Rectal smooth muscle tissue (tissue), 1 donor: ENCODE measurements around the gene LGI4.

Experiments
- H3K27ac ChIP-seq: one replicate; pipeline ENCODE4 v1.7.0; 2013; ENCODE audit warnings: low read depth, low read length, inconsistent platforms
- H3K27me3 ChIP-seq: one replicate; pipeline ENCODE4 v1.7.0; 2013; ENCODE audit warnings: low read length; ENCODE audit not compliant: control insufficient read depth, insufficient read depth
- H3K36me3 ChIP-seq: one replicate; pipeline ENCODE4 v1.7.0; 2013; ENCODE audit warnings: low read length; ENCODE audit not compliant: control insufficient read depth, insufficient read depth
- H3K4me1 ChIP-seq: one replicate; pipeline ENCODE4 v1.7.0; 2013; ENCODE audit warnings: low read length; ENCODE audit not compliant: control insufficient read depth, insufficient read depth
- H3K4me3 ChIP-seq: one replicate; pipeline ENCODE4 v1.7.0; 2013; ENCODE audit warnings: low read length
- H3K9ac ChIP-seq: one replicate; pipeline ENCODE4 v1.7.0; 2013; ENCODE audit warnings: low read length

The LGI4 gene

DNA sequence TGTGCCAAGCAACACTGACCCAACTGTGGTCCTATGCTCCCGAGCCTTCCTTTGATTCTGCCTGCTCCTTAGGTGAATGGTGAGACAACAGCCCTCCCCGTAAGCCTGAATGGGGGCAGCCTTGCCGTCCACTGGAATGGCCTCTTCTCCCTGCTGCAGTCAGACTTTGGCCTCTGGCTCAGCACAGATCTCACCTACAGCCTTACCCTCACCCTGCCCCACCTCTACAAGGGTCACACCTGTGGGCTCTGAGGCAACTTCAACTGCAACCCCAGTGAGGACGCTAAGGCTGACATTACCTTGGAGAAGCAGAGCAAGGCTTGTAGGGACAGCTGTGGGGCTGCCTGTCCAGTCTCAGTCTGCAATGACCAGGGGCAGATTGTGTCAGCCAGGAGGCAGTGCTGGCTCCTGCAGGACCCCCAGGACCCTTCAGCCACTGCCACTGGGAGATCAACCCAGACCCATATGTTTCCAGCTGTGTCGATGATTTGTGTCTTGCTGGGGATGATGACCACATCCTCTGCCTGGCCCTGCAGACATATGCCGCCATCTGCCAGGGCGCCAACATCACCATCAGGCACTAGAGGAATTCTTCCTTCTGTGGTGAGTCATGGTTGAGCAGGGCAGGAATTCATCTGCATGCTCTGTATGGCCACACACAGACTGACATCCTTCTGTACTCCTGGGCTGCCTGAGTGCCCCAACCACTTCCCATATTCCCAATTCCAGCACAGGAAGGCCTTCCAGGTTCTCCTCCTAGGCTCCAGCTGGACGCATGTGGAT, 46.5 kb downstream of the LGI4 start:
- no peak overlapping the region for H3K9ac ChIP-seq

DNA sequence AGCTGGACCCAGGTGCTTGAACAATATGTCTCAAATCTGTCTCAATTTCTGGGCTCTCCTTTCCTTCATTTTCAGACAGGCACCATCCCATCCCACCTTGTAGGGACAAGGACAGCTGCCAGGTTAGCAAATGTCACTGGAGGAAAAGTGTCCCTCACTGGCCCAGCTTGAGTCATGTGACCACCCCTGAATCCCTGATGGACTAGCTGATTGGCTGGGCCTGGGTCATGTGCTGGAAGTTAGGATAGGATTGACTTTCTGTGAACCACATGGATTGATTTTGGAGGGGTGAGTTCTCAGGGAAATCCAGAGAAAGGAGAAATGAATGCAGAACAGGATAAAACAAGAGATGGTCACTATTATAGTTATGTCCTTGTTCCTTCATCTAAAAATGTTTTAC, 47.5 kb downstream of the LGI4 start:
- Histone ChIP-seq H3K27me3 (no peaks in the 10 kb centered on the region), H3K36me3 (no peaks in the 10 kb centered on the region), H3K4me1 (no peaks in the 10 kb centered on the region), H3K27ac (no peak overlapping the region), H3K9ac (no peak overlapping the region), H3K4me3 (no peak overlapping the region)

More for the DNA sequence above, 46.5 kb downstream of the LGI4 start:
- Histone ChIP-seq H3K27ac (no peak overlapping the region), H3K27me3 (no peaks in the 10 kb centered on the region), H3K4me3 (no peak overlapping the region), H3K36me3 (no peaks in the 10 kb centered on the region), H3K4me1 (no peaks in the 10 kb centered on the region)

DNA sequence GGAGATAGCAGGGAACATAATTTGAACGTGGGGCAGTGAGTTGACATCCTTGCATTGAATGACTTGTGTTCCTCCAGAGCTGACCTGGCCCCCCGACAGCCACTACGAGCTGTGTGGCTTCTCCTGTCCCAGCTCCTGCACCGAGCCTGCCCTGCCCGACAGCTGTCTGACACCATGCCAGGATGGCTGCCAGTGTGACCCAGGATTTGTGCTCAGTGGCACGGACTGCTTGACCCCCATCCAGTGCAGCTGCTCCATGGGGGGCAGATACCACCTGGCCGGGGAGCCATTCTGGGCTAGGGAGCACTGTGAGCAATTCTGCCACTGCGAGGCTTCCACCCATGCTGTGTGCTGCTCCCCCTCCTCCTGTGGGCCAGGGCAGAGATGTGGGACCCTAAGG, 48.4 kb downstream of the LGI4 start:
- no peaks in the 10 kb centered on the region for H3K27me3 ChIP-seq
- H3K4me3 ChIP-seq: no peak overlapping the region
- H3K36me3 ChIP-seq: no peaks in the 10 kb centered on the region

DNA sequence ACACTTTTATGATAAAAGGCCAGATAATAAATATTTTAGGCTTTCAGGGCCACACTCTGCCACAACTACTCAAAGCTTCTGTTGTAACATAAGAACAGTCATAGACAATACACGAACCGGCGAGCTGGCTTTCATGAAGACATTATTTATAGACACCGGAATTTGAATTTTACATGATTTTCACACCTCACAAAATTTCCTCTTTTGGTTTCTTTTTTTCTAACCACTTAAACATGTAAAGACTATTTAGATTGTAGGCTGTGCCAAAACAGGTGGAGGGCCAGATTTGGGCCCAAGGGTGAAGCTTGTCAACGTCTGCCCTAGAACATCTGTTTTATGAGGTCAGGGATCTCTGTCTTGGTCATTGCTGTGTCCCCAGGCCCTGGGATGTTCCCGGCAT, 48.9 kb downstream of the LGI4 start:
- no peak overlapping the region for H3K27ac ChIP-seq
- no peak overlapping the region for H3K4me3 ChIP-seq
- H3K27me3 ChIP-seq: no peaks in the 10 kb centered on the region
- H3K36me3 ChIP-seq: no peaks in the 10 kb centered on the region
- no peaks in the 10 kb centered on the region for H3K4me1 ChIP-seq
- H3K9ac ChIP-seq: no peak overlapping the region

More for the DNA sequence above, 48.4 kb downstream of the LGI4 start:
- no peak overlapping the region for H3K9ac ChIP-seq
- no peaks in the 10 kb centered on the region for H3K4me1 ChIP-seq
- no peak overlapping the region for H3K27ac ChIP-seq

DNA sequence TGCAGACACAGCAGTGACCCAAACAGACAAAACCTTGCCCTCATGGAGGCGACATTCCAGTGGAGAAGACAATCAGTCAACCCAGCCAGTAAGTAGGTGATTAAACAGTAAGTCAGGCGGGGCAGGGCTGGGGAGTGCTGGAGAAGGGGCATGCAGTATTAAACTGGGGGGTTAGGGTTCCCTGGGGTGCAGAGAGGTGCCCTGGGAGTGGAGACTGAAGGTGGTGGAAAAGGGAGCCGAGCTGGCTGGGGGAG, 50.4 kb downstream of the LGI4 start:
- H3K4me1 ChIP-seq: no peaks in the 10 kb centered on the region
- no peak overlapping the region for H3K27ac ChIP-seq
- no peak overlapping the region for H3K9ac ChIP-seq

DNA sequence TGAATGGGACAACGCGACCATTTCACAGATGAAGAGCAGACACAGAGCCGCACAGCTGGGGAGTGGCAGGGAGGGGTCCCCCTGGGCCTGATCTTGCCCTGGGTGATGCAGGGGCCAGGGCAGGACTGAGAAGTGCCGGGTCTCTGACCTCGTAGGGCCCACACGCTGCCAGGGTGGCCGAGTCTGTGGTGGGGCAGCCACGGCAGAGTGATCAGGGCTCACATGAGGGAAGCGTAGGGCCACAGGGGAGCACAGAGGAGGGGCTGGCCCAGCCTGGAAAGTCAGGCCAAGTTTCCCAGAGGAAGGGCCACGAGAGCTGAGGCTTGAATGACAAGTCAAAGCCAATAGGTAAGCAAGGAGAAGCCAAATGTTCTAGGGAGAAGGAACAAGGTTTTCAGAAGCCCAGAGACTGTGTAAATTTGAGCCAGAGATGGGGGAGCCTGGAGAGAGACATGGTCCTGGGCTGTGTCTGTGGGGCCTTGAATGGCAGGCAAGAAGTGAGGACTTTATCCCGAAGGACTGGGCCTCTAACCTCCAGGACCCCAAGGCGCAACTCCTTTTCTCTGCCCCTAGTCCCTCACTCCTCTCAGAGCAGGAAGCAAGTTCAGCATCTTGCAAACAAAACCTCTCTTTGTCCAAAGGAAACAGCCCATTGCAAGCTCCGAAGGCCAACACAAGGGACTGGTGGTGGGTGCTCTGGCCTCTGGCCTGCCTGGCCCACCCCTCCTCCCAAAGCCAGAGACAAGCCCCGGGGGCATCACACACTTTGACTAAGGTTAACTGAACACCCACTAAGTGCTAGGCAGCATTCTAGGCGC, 51.0 kb downstream of the LGI4 start:
- Histone ChIP-seq H3K36me3 (no peaks in the 10 kb centered on the region), H3K4me1 (no peaks in the 10 kb centered on the region), H3K9ac (no peak overlapping the region), H3K4me3 (no peak overlapping the region), H3K27me3 (no peaks in the 10 kb centered on the region), H3K27ac (no peak overlapping the region)

More for the DNA sequence above, 50.4 kb downstream of the LGI4 start:
- H3K4me3 ChIP-seq: no peak overlapping the region
- no peaks in the 10 kb centered on the region for H3K36me3 ChIP-seq
- H3K27me3 ChIP-seq: no peaks in the 10 kb centered on the region

DNA sequence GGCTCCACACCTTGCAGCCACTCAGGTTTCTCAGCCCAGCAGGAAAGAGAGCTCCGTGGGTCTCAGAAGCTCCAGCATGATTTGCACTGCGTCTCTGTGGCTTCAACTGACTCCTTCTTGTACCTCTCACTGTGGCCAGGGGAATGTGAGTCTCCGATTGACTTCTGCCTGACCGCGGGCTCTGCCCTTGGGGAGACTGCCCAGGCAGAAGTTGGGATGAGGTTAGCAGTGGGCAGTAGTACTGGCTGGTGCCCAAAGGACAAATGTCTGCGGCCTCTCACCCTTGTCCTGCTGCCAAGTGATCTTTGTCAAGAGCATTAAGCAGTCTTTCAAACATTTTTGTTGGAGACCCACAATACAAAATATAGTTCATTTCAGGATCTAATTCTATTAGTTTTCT, 53.7 kb downstream of the LGI4 start:
- Histone ChIP-seq H3K36me3 (no peaks in the 10 kb centered on the region), H3K9ac (no peak overlapping the region), H3K27ac (no peak overlapping the region)

DNA sequence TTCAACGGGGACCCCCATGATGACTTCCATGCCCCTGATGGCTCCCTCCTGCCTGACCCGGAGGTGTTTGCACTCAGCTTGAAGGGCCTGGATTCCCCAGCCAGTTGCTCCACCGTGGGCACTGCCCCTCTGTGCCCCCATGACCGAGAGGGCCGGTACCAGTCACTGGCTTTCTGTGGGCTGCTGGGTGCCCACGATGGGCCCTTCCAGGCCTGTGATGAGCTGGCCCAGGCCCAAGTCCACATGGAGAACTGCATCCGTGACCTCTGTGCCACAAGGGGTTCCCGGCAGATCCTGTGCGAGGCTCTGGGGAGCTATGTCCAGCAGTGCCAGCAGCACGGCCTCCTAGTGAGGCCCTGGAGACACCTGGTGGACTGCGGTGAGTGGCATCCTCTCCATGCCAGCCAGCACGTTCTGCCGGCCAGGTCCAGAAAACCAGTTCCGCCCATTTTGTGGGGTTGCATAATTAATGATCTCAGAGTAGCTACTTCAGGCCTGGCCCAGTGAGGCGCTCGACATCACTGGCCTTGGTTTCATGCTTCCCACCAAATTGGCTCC, 54.2 kb downstream of the LGI4 start:
- H3K9ac ChIP-seq: no peak overlapping the region
- no peaks in the 10 kb centered on the region for H3K4me1 ChIP-seq
- no peak overlapping the region for H3K4me3 ChIP-seq
- H3K27me3 ChIP-seq: no peaks in the 10 kb centered on the region
- H3K27ac ChIP-seq: no peak overlapping the region
- H3K36me3 ChIP-seq: no peaks in the 10 kb centered on the region

More for the DNA sequence above, 53.7 kb downstream of the LGI4 start:
- Histone ChIP-seq H3K4me1 (no peaks in the 10 kb centered on the region), H3K4me3 (no peak overlapping the region), H3K27me3 (no peaks in the 10 kb centered on the region)

DNA sequence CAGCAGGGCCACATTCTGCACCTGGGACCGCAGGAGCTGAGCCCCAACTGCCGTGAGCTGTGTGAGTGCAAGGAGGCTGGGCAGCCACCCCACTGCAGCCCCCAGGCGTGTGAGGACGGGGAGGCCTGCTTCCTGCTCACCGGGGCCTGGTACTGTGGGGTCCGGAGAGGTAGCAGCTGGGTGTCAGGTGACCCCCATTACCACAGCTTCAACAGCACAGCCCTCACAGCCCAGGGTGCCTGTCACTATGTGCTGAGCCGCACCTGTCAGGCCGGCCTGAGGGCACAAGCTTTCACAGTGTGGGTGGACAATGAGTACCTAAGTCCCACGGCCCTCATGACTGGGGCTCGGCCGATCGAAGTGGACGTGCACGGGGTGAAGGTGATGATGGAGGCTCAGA, 55.0 kb downstream of the LGI4 start:
- H3K27ac ChIP-seq: no peak overlapping the region

DNA sequence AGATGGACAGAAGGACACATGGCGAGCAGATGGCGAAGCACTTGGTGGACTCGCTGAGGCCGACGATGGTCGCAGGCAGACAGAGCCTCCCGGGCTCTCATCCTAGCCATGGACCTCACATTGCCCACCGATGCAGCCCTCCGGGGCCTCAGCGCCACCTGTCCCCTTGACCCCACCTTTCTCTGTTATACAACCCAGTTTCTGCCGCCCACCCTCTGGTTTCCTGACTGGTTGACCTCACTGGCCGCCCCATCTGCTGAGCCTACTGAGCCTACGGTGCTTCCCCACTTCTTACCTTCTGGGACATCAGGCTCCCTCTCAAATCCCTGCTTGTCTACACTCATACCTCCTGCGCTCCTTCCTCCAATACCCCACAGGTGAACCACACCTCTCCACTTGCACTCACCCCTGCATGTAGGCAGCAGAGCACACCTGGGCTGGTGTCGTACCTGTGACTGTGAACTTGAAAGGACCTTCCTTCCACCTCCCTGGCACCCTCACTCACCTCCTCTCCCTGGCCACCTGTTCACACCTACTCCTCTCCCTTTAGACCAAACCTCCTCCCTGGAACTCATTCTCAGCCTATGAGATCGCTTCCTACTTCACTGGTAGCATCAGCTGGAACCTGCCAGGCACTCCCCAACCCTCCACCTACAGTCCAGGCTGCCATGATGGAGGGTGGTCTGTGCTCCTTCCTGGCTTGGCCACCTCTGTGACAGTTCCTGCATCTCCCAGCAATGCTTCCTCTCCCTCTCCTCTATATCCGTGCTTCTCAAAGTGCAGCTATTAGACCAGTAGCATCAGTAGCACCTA, 57.2 kb downstream of the LGI4 start:
- Histone ChIP-seq H3K27ac (no peak overlapping the region), H3K4me3 (no peak overlapping the region)

More for the DNA sequence above, 55.0 kb downstream of the LGI4 start:
- Histone ChIP-seq H3K36me3 (no peaks in the 10 kb centered on the region), H3K9ac (no peak overlapping the region), H3K4me1 (no peaks in the 10 kb centered on the region), H3K4me3 (no peak overlapping the region), H3K27me3 (no peaks in the 10 kb centered on the region)

DNA sequence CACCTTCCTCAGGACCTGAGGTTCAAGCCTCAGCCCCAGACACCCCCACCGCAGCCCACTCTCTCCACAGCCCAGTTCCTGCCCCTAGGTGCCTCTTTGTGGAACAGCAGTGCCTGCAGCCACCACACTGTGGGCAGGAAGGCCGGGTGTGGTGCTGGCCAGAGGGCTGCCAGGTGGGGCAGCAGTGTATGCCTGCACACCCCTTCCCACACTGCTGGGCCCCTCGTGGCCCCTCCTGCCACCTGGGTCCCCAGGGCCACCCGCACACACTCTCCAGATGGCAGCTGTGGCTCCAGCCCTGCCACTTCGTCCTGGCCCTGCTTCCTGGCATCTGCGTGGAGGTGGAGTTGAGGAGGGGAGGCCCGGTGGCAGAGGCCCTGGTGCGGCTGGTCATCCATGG, 58.2 kb downstream of the LGI4 start:
- Histone ChIP-seq H3K4me3 (no peak overlapping the region), H3K27ac (no peak overlapping the region), H3K27me3 (no peaks in the 10 kb centered on the region), H3K9ac (no peak overlapping the region), H3K4me1 (no peaks in the 10 kb centered on the region), H3K36me3 (no peaks in the 10 kb centered on the region)

More for the DNA sequence above, 57.2 kb downstream of the LGI4 start:
- Histone ChIP-seq H3K4me1 (no peaks in the 10 kb centered on the region), H3K36me3 (no peaks in the 10 kb centered on the region), H3K9ac (no peak overlapping the region), H3K27me3 (no peaks in the 10 kb centered on the region)

DNA sequence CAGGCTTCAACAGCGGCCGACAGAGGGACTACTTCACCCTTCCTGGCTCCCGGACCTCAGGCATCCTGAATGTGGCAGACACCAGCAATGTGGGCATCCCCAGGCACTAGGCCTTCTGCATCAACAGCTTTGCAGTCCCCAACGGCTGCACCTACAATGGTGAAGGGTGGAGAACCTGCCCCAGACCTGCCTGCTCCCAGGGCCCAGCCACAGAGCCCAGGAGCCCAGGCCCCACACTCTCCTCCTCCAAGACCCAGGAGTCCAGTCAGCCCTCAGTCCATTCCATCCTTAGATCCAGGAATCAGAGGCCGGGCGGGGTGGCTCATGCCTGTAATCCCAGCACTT, 58.9 kb downstream of the LGI4 start:
- no peaks in the 10 kb centered on the region for H3K36me3 ChIP-seq
- H3K9ac ChIP-seq: no peak overlapping the region
- H3K27ac ChIP-seq: no peak overlapping the region
- no peaks in the 10 kb centered on the region for H3K4me1 ChIP-seq
- no peaks in the 10 kb centered on the region for H3K27me3 ChIP-seq
- H3K4me3 ChIP-seq: no peak overlapping the region
